Cerebellar nuclear complex (tissue), 1 donor: ENCODE data around the gene TBX1.
"Not testable (repeated sequence)": the region's sequence is repeated elsewhere in the genome, so short reads cannot be mapped to it uniquely, and the experiment has no call there.

Experiments used
- DNase-seq, 2 experiments: peaks; one replicate each; lab custom pipeline; 2025; lab: John Stamatoyannopoulos, UW

Gene TBX1

GRCh38 chr22:19765477-19766239, 5.1 kb downstream of the TBX1 start:
- DNase-seq: no peak

- no peak for DNase-seq
These were observed 5.6 kb downstream of the TBX1 start for GRCh38 chr22:19766240-19766510.

GRCh38 chr22:19766511-19767426, 6.2 kb downstream of the TBX1 start:
- no peak for DNase-seq

GRCh38 chr22:19767427-19768341, 7.1 kb downstream of the TBX1 start:
- DNase-seq: no peak

GRCh38 chr22:19769393-19769715, 8.8 kb downstream of the TBX1 start:
- no peak for DNase-seq

- no peak for DNase-seq
These were observed 10.0 kb downstream of the TBX1 start for GRCh38 chr22:19770349-19771220.

- no peak for DNase-seq
These were observed 11.8 kb downstream of the TBX1 start for GRCh38 chr22:19772422-19772672.

- DNase-seq: no peak
These were observed 12.3 kb downstream of the TBX1 start for GRCh38 chr22:19772673-19773469.

GRCh38 chr22:19773470-19774040, 13.0 kb downstream of the TBX1 start:
- DNase-seq: no peak

GRCh38 chr22:19774628-19775027, 14.1 kb downstream of the TBX1 start:
- no peak for DNase-seq

GRCh38 chr22:19775496-19776325, 15.1 kb downstream of the TBX1 start:
- DNase-seq: no peak

- no peak for DNase-seq
These were observed 16.0 kb downstream of the TBX1 start for GRCh38 chr22:19776433-19777031.

- not testable (repeated sequence) for DNase-seq
These were observed 16.6 kb downstream of the TBX1 start for GRCh38 chr22:19777192-19777591.

- DNase-seq: no peak
These were observed 18.4 kb downstream of the TBX1 start for GRCh38 chr22:19779011-19779421.

GRCh38 chr22:19779685-19780268, 19.2 kb downstream of the TBX1 start:
- DNase-seq: no peak

GRCh38 chr22:19782533-19782932, 22.0 kb downstream of the TBX1 start:
- DNase-seq: no peak

GRCh38 chr22:19783586-19784383, 23.2 kb downstream of the TBX1 start:
- DNase-seq: no peak
